K562 (cell line): ENCODE data around the gene OXSM. TPM values are rescaled to one million over a fixed set of nuclear protein-coding genes. Genes with fewer than 3 reads are reported as not detected.

Source experiments
- ATAC-seq: fragments of 200-7000 bp; cut with Tn5 transposase; 3 replicates; pipeline ENCODE4 v1.9.1; 2020; ENCODE audit warnings: moderate library complexity
- BruUV-seq: library from RNA; stranded (reverse); fragments of 400-500 nt; replicated peaks from 2 replicates; lab custom pipeline; 2021; lab: Mats Ljungman, UMichigan
- CTCF ChIA-PET: fragments of 300-600 bp; formaldehyde crosslinking; extraction: SDS; loops from one replicate; lab custom pipeline; 2021; ENCODE audit warnings: low intra/inter-chr PET ratio; lab: Yijun Ruan, JAX
- POLR2A ChIA-PET: fragments of 300-600, 350-650 bp; sonication (Branson Sonifier 250); formaldehyde crosslinking; extraction: SDS; loops from one replicate; lab custom pipeline; 2021; ENCODE audit warnings: antibody characterized with exemption, inconsistent platforms; lab: Yijun Ruan, JAX
- DNase-seq, 4 experiments: peaks; one replicate each; pipeline versions ENCODE4 v3.0.0 to v3.0.0-alpha.2; 2011 to 2018; ENCODE audit warnings: low spot score in 3 of 4, mixed read lengths in 3 of 4; ENCODE audit errors: extremely low read depth in 1 of 4
- FAIRE-seq: peaks from 2 replicates; lab custom pipeline; 2011; peaks lifted over from hg19 to GRCh38; lab: Jason Lieb, UNC
- H2AFZ ChIP-seq: 2 replicates; pipeline ENCODE4 v1.6.0; 2011; ENCODE audit warnings: low read depth, low read length, control low read depth, inconsistent platforms
- H3K27ac ChIP-seq: fragments of 200-600 bp; 3 replicates; pipeline ENCODE4 v1.8.0; 2011; ENCODE audit warnings: low read depth, mild to moderate bottlenecking, control low read depth, inconsistent platforms, low read length, moderate library complexity, mixed read lengths; ENCODE audit errors: extremely low read depth
- H3K27me3 ChIP-seq, 2 experiments: fragments of 300-600 bp in 1 of 2; 2 replicates in 1 of 2; 3 replicates in 1 of 2; pipeline versions ENCODE4 v1.6.0 to v1.8.0; 2011; ENCODE audit warnings: inconsistent platforms in 2 of 2, low read length in 2 of 2, mild to moderate bottlenecking in 1 of 2, mixed read lengths in 1 of 2, moderate library complexity in 1 of 2; ENCODE audit not compliant: control insufficient read depth in 2 of 2, insufficient read depth in 2 of 2
- H3K36me3 ChIP-seq: fragments of 300-600 bp; 3 replicates; pipeline ENCODE4 v1.8.0; 2011; ENCODE audit warnings: mild to moderate bottlenecking, low read length, inconsistent platforms; ENCODE audit not compliant: control insufficient read depth, insufficient read depth
- H3K4me1 ChIP-seq, 2 experiments: fragments of 200-600 bp in 1 of 2; replicated peaks in 1 of 2; 2 replicates in 1 of 2; 3 replicates in 1 of 2; pipeline versions ENCODE4 v1.5.1 to v1.8.0; 2011; ENCODE audit warnings: inconsistent platforms in 2 of 2, low read length in 2 of 2, mild to moderate bottlenecking in 1 of 2, mixed read lengths in 1 of 2, moderate library complexity in 1 of 2; ENCODE audit not compliant: control insufficient read depth in 2 of 2, insufficient read depth in 2 of 2
- H3K4me2 ChIP-seq: 2 replicates; pipeline ENCODE4 v1.6.1; 2011; ENCODE audit warnings: low read length, control low read depth, inconsistent platforms, mixed read lengths; ENCODE audit not compliant: insufficient read depth
- H3K4me3 ChIP-seq: fragments of 200-600 bp; sonication (generic), shearing (Covaris generic); 2 replicates; pipeline ENCODE4 v1.5.1; 2016; ENCODE audit warnings: control low read depth, inconsistent platforms
- H3K79me2 ChIP-seq: fragments of 200-600 bp; 3 replicates; pipeline ENCODE4 v1.8.0; 2011; ENCODE audit warnings: low read length, inconsistent platforms; ENCODE audit not compliant: control insufficient read depth, insufficient read depth
- H3K9ac ChIP-seq, 2 experiments: 2 replicates each; pipeline versions ENCODE4 v1.6.0 to v1.6.1; 2011; ENCODE audit warnings: low read depth in 2 of 2, low read length in 2 of 2, control low read depth in 1 of 2, inconsistent platforms in 1 of 2, mild to moderate bottlenecking in 1 of 2, mixed read lengths in 1 of 2; ENCODE audit not compliant: insufficient read depth in 1 of 2
- H3K9me1 ChIP-seq: one replicate; pipeline ENCODE4 v1.6.0; 2011; ENCODE audit warnings: inconsistent platforms, mild to moderate bottlenecking, low read length, moderate library complexity; ENCODE audit not compliant: control insufficient read depth, insufficient read depth
- H3K9me3 ChIP-seq: replicated peaks from 2 replicates; pipeline ENCODE4 v1.5.1; 2011; ENCODE audit warnings: low read depth, low read length, inconsistent platforms; ENCODE audit not compliant: control insufficient read depth, insufficient read depth
- H4K20me1 ChIP-seq: replicated peaks from 2 replicates; pipeline ENCODE4 v1.6.1; 2011; ENCODE audit warnings: low read length, inconsistent platforms, mixed read lengths; ENCODE audit not compliant: control insufficient read depth, insufficient read depth
- ASH1L ChIP-seq: fragments of 450-650 bp; IDR thresholded peaks from 2 replicates; pipeline ENCODE4 v1.6.1; 2018; ENCODE audit warnings: borderline replicate concordance, mild to moderate bottlenecking, low read depth; ENCODE audit not compliant: partially characterized antibody
- CUX1 ChIP-seq: fragments of 200-800 bp; sonication (Bioruptor generic); IDR thresholded peaks from 2 replicates; pipeline ENCODE4 v1.6.1; 2016; ENCODE audit warnings: missing genetic modification characterization, missing compliant biosample characterization
- DIDO1 ChIP-seq: fragments of 450-650 bp; IDR thresholded peaks from 2 replicates; pipeline ENCODE4 v1.6.1; 2016; ENCODE audit warnings: low read depth, missing biosample characterization, missing genetic modification characterization
- EHMT2 ChIP-seq: fragments of 450-650 bp; IDR thresholded peaks from 2 replicates; pipeline ENCODE4 v1.6.1; 2018; ENCODE audit warnings: antibody characterized with exemption
- GTF2F1 ChIP-seq: IDR thresholded peaks from 2 replicates; pipeline ENCODE4 v1.6.1; 2011; ENCODE audit warnings: low read depth, low read length, improper control_type of control experiment
- KDM5B ChIP-seq: fragments of 200-600 bp; sonication (generic); IDR thresholded peaks from 2 replicates; pipeline ENCODE4 v1.6.1; 2012; ENCODE audit warnings: low read depth, mild to moderate bottlenecking, moderate library complexity, low read length, control low read depth, inconsistent platforms; ENCODE audit not compliant: insufficient replicate concordance
- MED1 ChIP-seq: sonication (generic); formaldehyde crosslinking; IDR thresholded peaks from 2 replicates; pipeline ENCODE4 v1.8.1; 2023; ENCODE audit warnings: missing genetic modification reagents, borderline replicate concordance
- NCOA4 ChIP-seq: fragments of 450-650 bp; IDR thresholded peaks from 2 replicates; pipeline ENCODE4 v1.6.1; 2018; ENCODE audit warnings: mild to moderate bottlenecking; ENCODE audit not compliant: partially characterized antibody
- NR0B1 ChIP-seq: fragments of 450-650 bp; IDR thresholded peaks from one replicate; pipeline ENCODE4 v1.6.1; 2018; ENCODE audit warnings: mild to moderate bottlenecking, moderate library complexity; ENCODE audit not compliant: partially characterized antibody
- SMC3 ChIP-seq: conservative IDR thresholded peaks from 2 replicates; pipeline ENCODE4 v1.6.1; 2011; ENCODE audit warnings: low read depth, low read length, improper control_type of control experiment; ENCODE audit not compliant: insufficient read depth
- XRCC3 ChIP-seq: fragments of 450-650 bp; IDR thresholded peaks from 2 replicates; pipeline ENCODE4 v1.6.1; 2017; ENCODE audit warnings: mild to moderate bottlenecking, moderate library complexity
- WGBS: fragments of 100-300 bp; shearing (Covaris generic); methylation state at CpG from one replicate; pipeline ENCODE4 v1.1.6; 2016; ENCODE audit warnings: low coverage, mixed read lengths; ENCODE audit not compliant: insufficient coverage; ENCODE audit errors: missing lambda C conversion rate; 5-methylcytosine and 5-hydroxymethylcytosine counted together
- in situ Hi-C: fragments of 300-500 bp; cut with MboI; formaldehyde crosslinking; loops from 4 replicates; pipeline ENCODE4 v1.15.0; 2018; ENCODE audit warnings: inconsistent platforms, mixed read lengths
- intact Hi-C: fragments of 100-400 bp; cut with micrococcal nuclease; formaldehyde crosslinking; loops from 2 replicates; pipeline ENCODE4 v1.14.2; 2022
- polyA plus RNA-seq, 8 experiments: library from polyadenylated mRNA; depleted of rRNA in 4 of 8; stranded (reverse) in 5 of 8; unstranded in 3 of 8; fragments of >200 nt; fragmentation: Nextera tagmentation in 2 of 8; fragmentation: Illumina TruSeq in 1 of 8; extraction: Ambion mirVana in 2 of 8; extraction: Trizol in 1 of 8; gene quantifications; 2 replicates each; pipeline versions ENCODE4 v1.2.1 to v1.2.3, GENCODE V29; 2011 to 2014; ENCODE audit warnings: inconsistent platforms in 1 of 8, missing spikeins in 1 of 8
- total RNA-seq, 7 experiments: library from RNA; depleted of rRNA in 6 of 7; stranded (reverse); fragments of >200 nt in 6 of 7; fragmentation: Illumina TruSeq in 2 of 7; extraction: Trizol in 2 of 7; gene quantifications; 2 replicates each; pipeline versions ENCODE4 v1.2.1 to v1.2.3, GENCODE V29; 2011 to 2021; ENCODE audit warnings: low replicate concordance in 1 of 7

The OXSM gene
- total and polyA plus RNA-seq, 9 of the 15 experiments (the other 6 are each of a cell fraction or from before 2014, with no cell fraction given): 24.0 to 107 (median 34.0) TPM

DNA sequence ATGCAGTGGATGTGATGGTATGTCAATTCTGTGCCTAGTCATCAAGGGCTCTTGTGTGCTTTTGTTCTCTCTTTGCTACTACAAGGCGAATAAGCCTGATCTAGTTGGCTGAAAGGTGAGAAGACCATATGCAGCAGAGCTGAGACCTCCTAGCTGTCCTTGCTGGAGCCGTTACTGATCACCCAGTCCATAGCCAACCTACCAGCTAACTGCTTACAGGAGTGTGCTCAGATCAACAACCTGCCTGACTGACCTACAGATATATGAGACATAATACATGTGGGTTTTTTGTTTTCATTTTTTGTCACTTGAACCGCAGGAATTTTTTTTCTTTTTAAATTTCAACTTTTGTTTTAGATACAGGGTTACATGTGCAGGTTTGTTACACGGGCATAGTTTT, 22.8 kb downstream of the OXSM start (continued):
- TF ChIP-seq CUX1: no peak
- TF ChIP-seq KDM5B: no peak
- no peak for TF ChIP-seq MED1 (CRISPR knock-in tag)
- no peak for TF ChIP-seq SMC3
- TF ChIP-seq EHMT2: no peak

- Histone ChIP-seq H3K79me2 (no peaks in the 10 kb centered on the region), H3K36me3 (no peaks in the 10 kb centered on the region), H3K9me1 (no peaks in the 10 kb centered on the region), H4K20me1 (no peaks in the 10 kb centered on the region), H3K27me3 (no peaks in the 10 kb centered on the region; a peak in 1 of 5 replicates), H3K4me3 (no peak overlapping the region), H3K9ac (no peak overlapping the region), H3K27ac (no peak overlapping the region), H2AFZ (no peak overlapping the region), H3K4me2 (no peak overlapping the region), H3K9me3 (no peaks in the 10 kb centered on the region), H3K4me1 (no peaks in the 10 kb centered on the region)
- CTCF ChIA-PET: no interaction called here
- POLR2A ChIA-PET: interaction anchor here (0.7 kb wide), 1 partner anchor 37 kb away, joined by 3 read pairs; no protein-coding TSS in a partner anchor
- WGBS: 0% methylated on average over 1 of the region's 1 CpG
- ATAC-seq (no peak), FAIRE-seq (no peak), DNase-seq (no peak)
- in situ Hi-C loops: no loop called here
- BruUV-seq: no TSS peak
- intact Hi-C loops: no loop called here
- TF ChIP-seq NR0B1: no peak
- no peak for TF ChIP-seq DIDO1 (tag)
- no peak for TF ChIP-seq XRCC3
- no peak for TF ChIP-seq GTF2F1
- no peak for TF ChIP-seq ASH1L
- no peak for TF ChIP-seq NCOA4
Measured at GRCh38 chr3:25817107-25817506, 27.2 kb downstream of the OXSM start.
